Thoracic aorta (tissue), 2 donors: ENCODE data around the gene COL17A1. TPM values are rescaled to one million over a fixed set of nuclear protein-coding genes. Genes with fewer than 3 reads are reported as not detected.

Source experiments
- ATAC-seq: fragments of 150-250 bp; one replicate; pipeline ENCODE4 v1.8.0; 2017; ENCODE audit warnings: low read depth; ENCODE audit not compliant: insufficient number of reproducible peaks, low FRiP score
- DNase-seq: peaks from one replicate; pipeline ENCODE4 v3.0.0-alpha.2; 2020; ENCODE audit warnings: low spot score
- H3K27ac ChIP-seq, 2 donors: fragments of 200-600 bp; sonication (generic); 1 replicate in 1 of 2; 2 replicates in 1 of 2; pipeline ENCODE4 v1.5.1; 2016; ENCODE audit warnings: mild to moderate bottlenecking in 2 of 2, moderate library complexity in 2 of 2
- H3K27me3 ChIP-seq: fragments of 200-600 bp; sonication (generic); replicated peaks from 2 replicates; pipeline ENCODE4 v1.6.0; 2016; ENCODE audit warnings: mild to moderate bottlenecking; ENCODE audit not compliant: insufficient read depth
- H3K36me3 ChIP-seq: fragments of 200-600 bp; sonication (generic); one replicate; pipeline ENCODE4 v1.5.1; 2016
- H3K4me1 ChIP-seq, 2 donors: fragments of 200-600 bp; sonication (generic); 1 replicate in 1 of 2; 2 replicates in 1 of 2; pipeline versions ENCODE4 v1.5.1 to v1.6.0; 2016; ENCODE audit warnings: low read depth in 2 of 2, mild to moderate bottlenecking in 1 of 2; ENCODE audit not compliant: control insufficient read depth in 1 of 2
- H3K4me3 ChIP-seq: fragments of 200-600 bp; sonication (generic); 2 replicates; pipeline ENCODE4 v1.5.1; 2016; ENCODE audit warnings: mild to moderate bottlenecking
- H3K9me3 ChIP-seq: fragments of 200-600 bp; sonication (generic); 2 replicates; pipeline ENCODE4 v1.5.1; 2016
- CTCF ChIP-seq: fragments of 200-600 bp; sonication (generic); IDR thresholded peaks from one replicate; pipeline ENCODE4 v1.5.1; 2019; ENCODE audit warnings: antibody characterized with exemption
- total RNA-seq, 2 donors: library from RNA; depleted of rRNA; stranded (reverse); fragments of >200 nt; gene quantifications; one replicate each; pipeline versions ENCODE4 v1.1.0 to v1.2.3, GENCODE V29; 2016

Gene COL17A1
- total RNA-seq, 2 donors from 2014 or later: 0.49 to 0.95 TPM

GRCh38 chr10:104022026-104022425 is 63.7 kb downstream of the COL17A1 start:
- H3K27ac ChIP-seq: no peak overlapping the region
- no peaks in the 10 kb centered on the region for H3K9me3 ChIP-seq
- no peak overlapping the region for H3K4me3 ChIP-seq
- DNase-seq (no peak), ATAC-seq (no peak)
- no peaks in the 10 kb centered on the region for H3K27me3 ChIP-seq
- no peaks in the 10 kb centered on the region for H3K4me1 ChIP-seq
- TF ChIP-seq CTCF: no peak
- peaks cover 57% of the 10 kb centered on the region for H3K36me3 ChIP-seq

- peaks cover 57% of the 10 kb centered on the region for H3K36me3 ChIP-seq
- TF ChIP-seq CTCF: no peak
- no peak for ATAC-seq
Measured at GRCh38 chr10:104021246-104021645, 64.4 kb downstream of the COL17A1 start.

GRCh38 chr10:104020020-104020419 is 65.7 kb downstream of the COL17A1 start:
- H3K9me3 ChIP-seq: no peaks in the 10 kb centered on the region
- no peaks in the 10 kb centered on the region for H3K27me3 ChIP-seq
- no peaks in the 10 kb centered on the region for H3K4me1 ChIP-seq
- DNase-seq: no peak
- H3K4me3 ChIP-seq: no peak overlapping the region
- no peak overlapping the region for H3K27ac ChIP-seq
- ATAC-seq: no peak
- TF ChIP-seq CTCF: no peak
- H3K36me3 ChIP-seq: peaks cover 47% of the 10 kb centered on the region

More at GRCh38 chr10:104021246-104021645, 64.4 kb downstream of the COL17A1 start:
- no peaks in the 10 kb centered on the region for H3K4me1 ChIP-seq
- no peak overlapping the region for H3K27ac ChIP-seq
- no peak for DNase-seq
- no peaks in the 10 kb centered on the region for H3K27me3 ChIP-seq
- no peak overlapping the region for H3K4me3 ChIP-seq
- H3K9me3 ChIP-seq: no peaks in the 10 kb centered on the region

- Histone ChIP-seq H3K27me3 (no peaks in the 10 kb centered on the region), H3K9me3 (no peaks in the 10 kb centered on the region), H3K4me3 (no peak overlapping the region), H3K4me1 (no peaks in the 10 kb centered on the region), H3K27ac (no peak overlapping the region), H3K36me3 (peaks cover 38% of the 10 kb centered on the region)
- no peak for TF ChIP-seq CTCF
- no peak for ATAC-seq
- no peak for DNase-seq
Measured at GRCh38 chr10:104018471-104018870, 67.2 kb downstream of the COL17A1 start.

- Histone ChIP-seq H3K27ac (no peak overlapping the region), H3K27me3 (no peaks in the 10 kb centered on the region), H3K9me3 (no peaks in the 10 kb centered on the region), H3K36me3 (peaks cover 26% of the 10 kb centered on the region), H3K4me3 (no peak overlapping the region), H3K4me1 (no peaks in the 10 kb centered on the region)
- ATAC-seq (no peak), DNase-seq (no peak)
- no peak for TF ChIP-seq CTCF
Measured at GRCh38 chr10:104016661-104017060, 69.0 kb downstream of the COL17A1 start.
